Caco-2 (cell line): Measurements from ENCODE around the gene MED26. TPM values are rescaled to one million over a fixed set of nuclear protein-coding genes. Genes with fewer than 3 reads are reported as not detected.
A peak's percentile ranks its signal among the peaks of the same experiment; 100 is the strongest.
"Not testable (repeated sequence)": the region's sequence is repeated elsewhere in the genome, so short reads cannot be mapped to it uniquely, and the experiment has no call there.

Experiments used
- BruUV-seq: library from RNA; stranded (reverse); fragments of 400-500 nt; replicated peaks from 2 replicates; lab custom pipeline; 2021; lab: Mats Ljungman, UMichigan
- CTCF ChIA-PET: fragments of 300-600 bp; sonication (Branson Sonifier 250); formaldehyde crosslinking; loops from one replicate; lab custom pipeline; 2022; ENCODE audit warnings: antibody characterized with exemption; lab: Charles Lee
- POLR2A ChIA-PET: fragments of 300-600 bp; sonication (Branson Sonifier 250); formaldehyde crosslinking; loops from one replicate; lab custom pipeline; 2022; ENCODE audit warnings: antibody characterized with exemption; lab: Charles Lee
- DNase-seq, 2 experiments: peaks; one replicate each; pipeline versions ENCODE4 v3.0.0 to v3.0.0-alpha.2; 2020 to 2022
- H3K27me3 ChIP-seq: replicated peaks from 2 replicates; pipeline ENCODE4 v1.6.0; 2011; ENCODE audit warnings: low read length; ENCODE audit not compliant: control insufficient read depth, insufficient read depth
- H3K36me3 ChIP-seq: 2 replicates; pipeline ENCODE4 v1.5.1; 2011; ENCODE audit warnings: low read length; ENCODE audit not compliant: control insufficient read depth, insufficient read depth
- H3K4me1 ChIP-seq: fragments of 250-450 bp; sonication (Bioruptor Pico); 2 replicates; pipeline ENCODE4 v1.5.1; 2020; ENCODE audit warnings: mild to moderate bottlenecking
- H3K4me3 ChIP-seq: 2 replicates; pipeline ENCODE4 v1.5.1; 2011; ENCODE audit warnings: low read depth, mild to moderate bottlenecking, control low read depth, low read length
- H3K9me3 ChIP-seq: fragments of 250-450 bp; sonication (Bioruptor Pico); 2 replicates; pipeline ENCODE4 v1.5.1; 2020; ENCODE audit warnings: mild to moderate bottlenecking, moderate library complexity
- H3K27ac Mint-ChIP-seq: one replicate; pipeline ENCODE4 v1.8.0; 2022; ENCODE audit warnings: mixed read lengths; ENCODE audit not compliant: unreplicated experiment
- H3K27me3 Mint-ChIP-seq: one replicate; pipeline ENCODE4 v1.8.0; 2022; ENCODE audit warnings: mixed read lengths; ENCODE audit not compliant: insufficient read depth, unreplicated experiment
- H3K36me3 Mint-ChIP-seq: one replicate; pipeline ENCODE4 v1.8.0; 2022; ENCODE audit warnings: mild to moderate bottlenecking, mixed read lengths; ENCODE audit not compliant: insufficient read depth, unreplicated experiment
- H3K4me1 Mint-ChIP-seq: one replicate; pipeline ENCODE4 v1.8.0; 2022; ENCODE audit warnings: low read depth, mixed read lengths; ENCODE audit not compliant: unreplicated experiment
- H3K4me3 Mint-ChIP-seq: one replicate; pipeline ENCODE4 v1.8.0; 2022; ENCODE audit warnings: mild to moderate bottlenecking, moderate library complexity, mixed read lengths; ENCODE audit not compliant: unreplicated experiment
- H3K9me3 Mint-ChIP-seq: one replicate; pipeline ENCODE4 v1.8.0; 2022; ENCODE audit warnings: mixed read lengths; ENCODE audit not compliant: unreplicated experiment
- CTCF ChIP-seq, 2 experiments: fragments of 200-600 bp in 1 of 2; IDR thresholded peaks; 1 replicate in 1 of 2; 2 replicates in 1 of 2; pipeline versions ENCODE4 v1.5.1 to v1.8.0; 2011 to 2022; ENCODE audit warnings: antibody characterized with exemption in 1 of 2, control low read depth in 1 of 2, inconsistent platforms in 1 of 2, low read depth in 1 of 2, low read length in 1 of 2, mild to moderate bottlenecking in 1 of 2, moderate library complexity in 1 of 2; ENCODE audit not compliant: insufficient read depth in 1 of 2, severe bottlenecking in 1 of 2, unreplicated experiment in 1 of 2
- intact Hi-C: fragments of 100-400 bp; cut with micrococcal nuclease; formaldehyde crosslinking; loops from one replicate; pipeline ENCODE4 v1.10.0; 2022; ENCODE audit not compliant: unreplicated experiment
- total RNA-seq: library from RNA; stranded (reverse); gene quantifications from 2 replicates; pipeline ENCODE4 v1.2.3, GENCODE V29; 2022

Gene MED26
- total RNA-seq, 1 experiment from 2014 or later: 11.4 TPM

GRCh38 chr19:16676101-16676798 lies 48.2 kb upstream of the MED26 start:
- Mint-ChIP-seq H3K9me3 (no peaks in the 10 kb centered on the region), H3K27ac (peak overlapping the region; percentile 73), H3K27me3 (no peaks in the 10 kb centered on the region), H3K4me3 (peak overlapping the region; percentile 42), H3K36me3 (peaks cover 6% of the 10 kb centered on the region), H3K4me1 (peaks cover 7% of the 10 kb centered on the region)
- POLR2A ChIA-PET: interaction anchor here (0.6 kb wide), 1 partner anchor 1236 kb away, joined by 3 read pairs; no protein-coding TSS in a partner anchor
- H3K36me3 ChIP-seq: no peaks in the 10 kb centered on the region
- H3K4me1 ChIP-seq: peaks cover 5% of the 10 kb centered on the region; the same call in 1 of the 2 replicates
- intact Hi-C loops: no loop called here
- no peaks in the 10 kb centered on the region for H3K27me3 ChIP-seq
- peak; percentile 46 to 56 for DNase-seq
- no peak overlapping the region for H3K4me3 ChIP-seq
- TF ChIP-seq CTCF (IDR thresholded peaks at IDR 0.05; ENCODE audit: insufficient read depth in 1 of 2, low read depth in 1 of 2, low read length in 1 of 2, severe bottlenecking in 1 of 2, unreplicated experiment in 1 of 2): no peak
- CTCF ChIA-PET: interaction anchor here (0.7 kb wide), 1 partner anchor 47 kb away, joined by 3 read pairs; no protein-coding TSS in a partner anchor
- H3K9me3 ChIP-seq: no peaks in the 10 kb centered on the region
- BruUV-seq: no TSS peak

DNA sequence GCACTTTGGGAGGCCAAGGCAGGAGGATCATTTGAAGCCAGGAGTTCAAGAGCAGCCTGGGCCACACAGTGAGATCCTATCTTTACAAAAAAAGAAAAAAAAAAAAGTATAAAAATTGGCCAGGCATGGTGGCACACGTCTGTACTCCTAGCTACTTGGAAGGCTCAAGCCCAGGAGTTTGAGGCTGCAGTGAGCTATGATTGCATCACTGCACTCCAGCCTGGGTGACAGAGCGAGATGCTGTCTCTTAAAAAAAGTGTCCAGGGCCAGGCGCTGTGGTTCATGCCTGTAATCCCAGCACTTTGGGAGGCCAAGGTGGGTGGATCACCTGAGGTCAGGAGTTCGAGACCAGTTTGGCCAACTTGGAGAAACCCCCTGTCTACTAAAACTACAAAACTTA lies 45.8 kb upstream of the MED26 start:
- H3K9me3 ChIP-seq, H3K4me1 Mint-ChIP-seq, BruUV-seq, H3K4me1 ChIP-seq, H3K4me3 ChIP-seq, H3K36me3 Mint-ChIP-seq, H3K4me3 Mint-ChIP-seq, intact Hi-C loops, DNase-seq, H3K27me3 Mint-ChIP-seq, H3K27me3 ChIP-seq, H3K9me3 Mint-ChIP-seq, H3K27ac Mint-ChIP-seq, CTCF ChIA-PET, POLR2A ChIA-PET, H3K36me3 ChIP-seq: not testable (repeated sequence)

- Mint-ChIP-seq H3K36me3 (no peaks in the 10 kb centered on the region), H3K4me1 (peaks cover 7% of the 10 kb centered on the region), H3K4me3 (no peak overlapping the region), H3K27me3 (no peaks in the 10 kb centered on the region), H3K27ac (no peak overlapping the region), H3K9me3 (no peaks in the 10 kb centered on the region)
- Histone ChIP-seq H3K9me3 (no peaks in the 10 kb centered on the region), H3K36me3 (no peaks in the 10 kb centered on the region), H3K4me3 (no peak overlapping the region), H3K27me3 (no peaks in the 10 kb centered on the region), H3K4me1 (peaks cover 5% of the 10 kb centered on the region; the same call in 1 of the 2 replicates)
- intact Hi-C loops: no loop called here
- ChIA-PET CTCF (no interaction called here), POLR2A (no interaction called here)
- no TSS peak for BruUV-seq
- no peak for DNase-seq
- no peak for TF ChIP-seq CTCF (IDR thresholded peaks at IDR 0.05; ENCODE audit: insufficient read depth in 1 of 2, low read depth in 1 of 2, low read length in 1 of 2, severe bottlenecking in 1 of 2, unreplicated experiment in 1 of 2)
Observed at GRCh38 chr19:16673231-16673630, 45.2 kb upstream of the MED26 start.
